NT2/D1 (cell line): ENCODE measurements around the gene CNDP1.

ENCODE experiments used
- DNase-seq: peaks from one replicate; pipeline ENCODE4 v3.0.0-alpha.2; 2011; ENCODE audit warnings: low read depth, low spot score
- H3K27me3 ChIP-seq: 2 replicates; pipeline ENCODE4 v1.6.0; 2011; ENCODE audit warnings: mild to moderate bottlenecking; ENCODE audit not compliant: insufficient read length, insufficient read depth
- H3K36me3 ChIP-seq: 2 replicates; pipeline ENCODE4 v1.6.1; 2011; ENCODE audit warnings: mild to moderate bottlenecking, low read length, mixed read lengths; ENCODE audit not compliant: insufficient read depth, insufficient read length
- H3K4me1 ChIP-seq: 2 replicates; pipeline ENCODE4 v1.5.1; 2011; ENCODE audit not compliant: insufficient read depth, insufficient read length
- H3K4me3 ChIP-seq: 2 replicates; pipeline ENCODE4 v1.5.1; 2011; ENCODE audit warnings: low read depth; ENCODE audit not compliant: insufficient read length
- H3K9ac ChIP-seq: 2 replicates; pipeline ENCODE4 v1.6.0; 2011; ENCODE audit warnings: low read depth; ENCODE audit not compliant: insufficient read length
- H3K9me3 ChIP-seq: 2 replicates; pipeline ENCODE4 v1.5.1; 2011; ENCODE audit warnings: mild to moderate bottlenecking, low read length; ENCODE audit not compliant: insufficient read depth
- SUZ12 ChIP-seq: IDR thresholded peaks from 2 replicates; pipeline ENCODE4 v1.6.1; 2011; ENCODE audit not compliant: insufficient read length, insufficient read depth; ENCODE audit errors: extremely low read depth
- YY1 ChIP-seq: IDR thresholded peaks from 2 replicates; pipeline ENCODE4 v1.6.1; 2011; ENCODE audit not compliant: insufficient read length, insufficient read depth
- ZNF274 ChIP-seq: IDR thresholded peaks from 2 replicates; pipeline ENCODE4 v1.6.1; 2011; ENCODE audit warnings: mild to moderate bottlenecking, low read depth, low read length

Gene CNDP1

GRCh38 chr18:74541703-74542555, 7.6 kb downstream of the CNDP1 start:
- Histone ChIP-seq H3K27me3 (no peaks in the 10 kb centered on the region), H3K4me3 (no peak overlapping the region), H3K9ac (no peak overlapping the region), H3K36me3 (no peaks in the 10 kb centered on the region), H3K9me3 (no peaks in the 10 kb centered on the region), H3K4me1 (peaks cover 6% of the 10 kb centered on the region)
- no peak for DNase-seq
- TF ChIP-seq YY1 (no peak), ZNF274 (no peak), SUZ12 (no peak)

DNA sequence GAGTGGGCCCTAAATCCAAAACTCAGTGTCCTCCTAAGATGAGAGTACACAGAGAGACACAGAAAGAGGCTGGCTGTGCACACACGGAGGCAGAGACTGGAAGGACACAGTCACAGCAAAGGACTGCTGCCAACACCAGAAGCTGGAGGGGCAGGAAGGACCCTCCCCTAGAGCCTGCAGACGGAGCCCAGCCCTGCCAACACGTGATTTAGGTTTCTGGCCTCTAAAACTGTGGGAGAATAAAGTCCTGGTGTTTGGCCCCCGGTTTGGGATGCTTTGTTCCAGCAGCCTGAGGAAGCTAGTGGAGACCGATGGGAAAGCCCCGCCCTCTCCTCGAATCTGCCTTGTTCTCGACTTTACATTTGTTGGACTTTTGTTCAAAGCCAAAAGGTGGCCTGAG, 10.6 kb downstream of the CNDP1 start:
- peaks cover 7% of the 10 kb centered on the region for H3K9me3 ChIP-seq
- TF ChIP-seq YY1 (no peak), ZNF274 (no peak), SUZ12 (no peak)
- no peak for DNase-seq
- H3K27me3 ChIP-seq: no peaks in the 10 kb centered on the region
- no peak overlapping the region for H3K9ac ChIP-seq
- H3K4me1 ChIP-seq: peaks cover 6% of the 10 kb centered on the region
- H3K36me3 ChIP-seq: no peaks in the 10 kb centered on the region
- no peak overlapping the region for H3K4me3 ChIP-seq

GRCh38 chr18:74546007-74546406, 11.7 kb downstream of the CNDP1 start:
- Histone ChIP-seq H3K9me3 (peaks cover 15% of the 10 kb centered on the region), H3K4me1 (peaks cover 6% of the 10 kb centered on the region), H3K4me3 (no peak overlapping the region), H3K9ac (no peak overlapping the region), H3K36me3 (no peaks in the 10 kb centered on the region), H3K27me3 (no peaks in the 10 kb centered on the region)
- no peak for DNase-seq
- TF ChIP-seq ZNF274 (no peak), YY1 (no peak), SUZ12 (no peak)

GRCh38 chr18:74546751-74547530, 12.6 kb downstream of the CNDP1 start:
- Histone ChIP-seq H3K4me1 (peaks cover 4% of the 10 kb centered on the region), H3K9me3 (peaks cover 16% of the 10 kb centered on the region), H3K27me3 (no peaks in the 10 kb centered on the region), H3K36me3 (no peaks in the 10 kb centered on the region), H3K9ac (no peak overlapping the region), H3K4me3 (no peak overlapping the region)
- no peak for DNase-seq
- no peak for TF ChIP-seq SUZ12

- no peak for TF ChIP-seq ZNF274
- TF ChIP-seq SUZ12: no peak
- TF ChIP-seq YY1: no peak
- H3K9me3 ChIP-seq: peaks cover 16% of the 10 kb centered on the region
- H3K4me1 ChIP-seq: peaks cover 2% of the 10 kb centered on the region
- H3K36me3 ChIP-seq: no peaks in the 10 kb centered on the region
- H3K9ac ChIP-seq: no peak overlapping the region
- H3K4me3 ChIP-seq: no peak overlapping the region
- no peak for DNase-seq
- H3K27me3 ChIP-seq: no peaks in the 10 kb centered on the region
Measured at GRCh38 chr18:74547860-74548259, 13.6 kb downstream of the CNDP1 start.

DNA sequence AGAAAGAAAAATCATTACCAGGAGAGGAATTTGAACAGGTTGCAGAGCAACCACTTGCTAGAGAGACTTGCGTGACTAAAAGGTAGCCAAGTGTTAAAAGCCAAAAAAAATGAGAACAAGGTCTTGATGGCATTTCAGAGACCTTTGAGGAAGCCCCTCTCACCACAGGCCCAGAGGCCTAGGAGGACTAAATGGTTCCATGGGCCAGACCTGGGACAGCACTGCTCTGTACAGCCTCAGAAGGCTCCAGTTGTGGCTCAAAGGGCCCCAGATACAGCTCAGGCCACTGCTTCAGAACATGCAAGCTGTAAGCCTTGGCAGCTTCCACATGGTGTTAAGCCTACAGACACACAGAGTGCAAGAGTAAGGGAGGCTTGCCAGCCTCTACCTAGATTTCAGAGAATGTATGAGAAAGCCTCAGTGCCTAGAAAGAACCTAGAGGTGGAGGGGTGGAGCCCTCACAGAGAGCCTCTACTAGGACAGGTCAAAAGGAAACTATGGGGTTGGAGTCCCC, 15.3 kb downstream of the CNDP1 start:
- no peak for TF ChIP-seq YY1
- TF ChIP-seq ZNF274: no peak
- no peak for TF ChIP-seq SUZ12
- H3K9ac ChIP-seq: no peak overlapping the region
- H3K4me1 ChIP-seq: peaks cover 2% of the 10 kb centered on the region
- no peak for DNase-seq
- peaks cover 16% of the 10 kb centered on the region for H3K9me3 ChIP-seq
- H3K36me3 ChIP-seq: no peaks in the 10 kb centered on the region
- no peak overlapping the region for H3K4me3 ChIP-seq
- H3K27me3 ChIP-seq: no peaks in the 10 kb centered on the region

- Histone ChIP-seq H3K9ac (no peak overlapping the region), H3K27me3 (no peaks in the 10 kb centered on the region), H3K36me3 (no peaks in the 10 kb centered on the region), H3K4me1 (no peaks in the 10 kb centered on the region), H3K4me3 (no peak overlapping the region), H3K9me3 (peaks cover 16% of the 10 kb centered on the region)
- no peak for DNase-seq
- TF ChIP-seq YY1 (no peak), ZNF274 (no peak), SUZ12 (no peak)
Measured at GRCh38 chr18:74550886-74551285, 16.6 kb downstream of the CNDP1 start.
